DMS79 (cell line): ENCODE results near the gene SFXN4.
"Not testable (repeated sequence)": the region's sequence is repeated elsewhere in the genome, so short reads cannot be mapped to it uniquely, and the experiment has no call there.

Experiments
- DNase-seq: peaks from one replicate; lab custom pipeline; 2025; lab: John Stamatoyannopoulos, UW

SFXN4 gene

DNA sequence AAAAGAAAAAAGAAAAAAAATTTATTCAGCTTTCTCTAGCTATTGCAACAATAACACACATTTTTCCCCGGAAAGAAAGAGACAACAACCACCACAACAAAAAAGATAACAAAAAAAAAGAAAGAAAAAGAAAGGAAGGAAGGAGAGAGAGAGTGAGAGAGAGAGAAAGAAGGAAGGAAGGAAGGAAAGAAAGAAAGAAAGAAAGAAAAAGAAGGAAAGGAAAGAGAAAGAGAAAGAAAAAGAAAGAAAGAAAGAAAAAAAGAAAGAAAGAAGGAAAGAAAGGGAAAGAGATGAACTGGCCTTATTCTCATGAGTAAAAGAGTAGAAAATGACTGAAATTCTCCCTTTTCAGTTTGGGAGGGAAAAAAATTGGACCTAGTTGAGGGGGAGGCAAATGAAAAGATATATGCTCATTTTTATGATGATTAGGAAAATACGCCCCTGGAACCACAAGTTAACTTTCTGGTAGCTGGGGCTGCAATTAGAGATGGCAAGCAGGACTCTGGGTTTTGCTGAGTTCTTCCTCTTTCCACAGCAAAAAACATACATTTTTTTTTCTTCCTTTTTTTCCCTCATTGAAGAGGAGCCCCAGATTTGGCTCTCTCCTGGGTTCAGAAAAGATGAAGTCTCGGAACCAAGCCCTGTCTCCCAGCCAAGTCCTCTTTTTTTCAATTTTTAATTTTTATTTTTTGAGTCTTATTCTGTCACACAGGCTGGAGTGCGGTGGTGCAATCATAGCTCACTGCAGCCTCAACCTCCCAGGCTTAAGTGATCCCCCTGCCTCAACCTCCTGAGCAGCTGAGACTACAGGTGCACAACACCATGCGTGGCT lies 25.7 kb upstream of the SFXN4 start:
- no peak for DNase-seq

DNA sequence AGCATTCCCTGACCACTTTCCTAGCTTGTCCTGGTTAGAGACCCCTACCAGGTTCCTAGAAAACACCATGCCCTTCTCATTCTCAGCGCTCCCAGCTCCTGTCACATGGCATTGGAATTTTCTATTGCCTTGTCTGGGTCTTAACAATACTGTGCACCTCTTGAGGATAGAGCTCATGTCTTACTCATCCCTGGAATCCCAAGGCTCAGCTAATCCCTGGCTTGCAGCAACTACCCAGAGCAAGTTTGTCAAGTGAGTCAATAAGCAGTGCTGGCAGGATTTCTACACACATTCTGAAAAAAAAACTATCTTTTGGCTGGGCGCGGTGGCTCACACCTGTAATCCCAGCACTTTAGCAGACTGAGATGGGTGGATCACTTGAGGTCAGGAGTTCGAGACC lies 24.8 kb upstream of the SFXN4 start:
- no peak for DNase-seq

DNA sequence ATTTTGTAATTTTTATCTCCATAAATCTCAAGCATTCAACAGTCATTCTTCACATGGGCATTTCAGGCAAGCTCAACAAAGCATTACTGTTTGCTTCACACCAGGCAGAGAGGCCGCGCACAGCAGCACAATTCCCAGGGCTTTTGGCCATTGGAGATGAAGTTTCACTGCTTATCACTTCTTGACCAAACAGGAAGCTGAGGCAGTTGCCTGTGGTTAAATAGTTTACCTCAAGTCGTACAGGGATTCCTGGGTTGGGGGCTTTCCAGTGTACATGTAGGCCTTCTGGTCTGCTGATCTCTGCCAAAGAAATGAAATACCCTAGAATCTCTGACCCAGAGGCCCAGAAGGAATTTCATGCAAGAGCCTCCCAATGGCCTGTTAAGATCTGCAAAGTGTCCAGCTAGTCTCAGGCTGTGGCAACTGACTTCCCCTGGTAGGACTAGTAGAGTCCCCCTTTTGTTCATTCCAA lies 24.3 kb upstream of the SFXN4 start:
- no peak for DNase-seq

DNA sequence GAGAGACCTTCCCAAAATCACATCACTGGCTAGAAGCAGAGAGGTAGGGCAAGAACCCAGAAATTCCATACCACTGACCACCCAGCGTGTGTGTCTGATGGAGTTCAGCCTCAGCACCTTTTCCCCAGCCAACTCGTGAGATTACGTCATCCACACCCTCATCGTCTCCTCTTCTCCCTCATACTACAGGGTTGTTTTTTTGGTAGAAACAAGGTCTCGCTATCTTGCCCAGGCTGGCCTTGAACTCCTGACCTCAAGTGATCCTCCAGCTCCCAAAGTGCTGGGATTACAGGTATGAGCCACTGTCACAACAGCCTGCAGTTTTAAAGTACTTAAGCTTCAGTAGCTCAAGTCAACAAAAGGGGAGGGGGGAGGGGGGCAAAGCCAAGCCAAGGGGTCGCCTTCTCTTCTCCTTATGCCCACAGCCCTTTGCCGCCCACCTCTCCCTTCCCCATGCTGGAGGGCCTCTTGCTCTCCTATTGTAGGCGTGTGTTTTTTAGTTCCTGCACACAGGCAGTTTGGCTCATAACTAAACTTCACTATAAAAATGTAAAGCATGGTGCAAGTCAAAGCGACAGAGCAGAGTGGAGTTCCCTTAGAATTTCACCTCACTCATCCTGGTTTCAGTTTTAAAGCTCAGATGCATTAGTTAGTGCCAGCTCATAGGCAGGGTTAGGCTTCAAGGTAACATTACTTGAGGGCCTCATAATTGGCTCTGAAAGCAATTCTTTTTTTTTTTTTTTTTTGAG lies 18.3 kb upstream of the SFXN4 start:
- no peak for DNase-seq

DNA sequence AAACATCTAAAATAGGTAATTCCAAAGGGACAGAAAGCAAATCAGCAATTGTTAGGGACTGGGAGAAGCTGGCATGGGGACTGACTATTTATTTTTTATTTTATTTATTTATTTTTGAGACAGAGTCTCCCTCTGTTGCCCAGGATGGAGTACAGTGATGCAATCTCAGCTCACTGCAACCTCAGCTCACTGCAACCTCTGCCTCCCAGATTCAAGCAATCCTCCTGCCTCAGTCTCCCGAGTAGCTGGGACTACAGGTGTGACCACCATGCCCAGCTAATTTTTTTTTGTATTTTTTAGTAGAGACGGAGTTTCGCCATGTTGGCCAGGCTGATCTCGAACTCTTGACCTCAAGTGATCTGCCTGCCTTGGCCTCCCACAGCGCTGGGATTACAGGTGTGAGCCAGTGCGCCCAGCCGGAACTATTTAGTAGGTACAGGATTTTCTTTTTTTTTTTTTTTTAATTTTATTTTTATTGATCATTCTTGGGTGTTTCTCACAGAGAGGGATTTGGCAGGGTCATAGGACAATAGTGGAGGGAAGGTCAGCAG lies 15.4 kb upstream of the SFXN4 start:
- not testable (repeated sequence) for DNase-seq

DNA sequence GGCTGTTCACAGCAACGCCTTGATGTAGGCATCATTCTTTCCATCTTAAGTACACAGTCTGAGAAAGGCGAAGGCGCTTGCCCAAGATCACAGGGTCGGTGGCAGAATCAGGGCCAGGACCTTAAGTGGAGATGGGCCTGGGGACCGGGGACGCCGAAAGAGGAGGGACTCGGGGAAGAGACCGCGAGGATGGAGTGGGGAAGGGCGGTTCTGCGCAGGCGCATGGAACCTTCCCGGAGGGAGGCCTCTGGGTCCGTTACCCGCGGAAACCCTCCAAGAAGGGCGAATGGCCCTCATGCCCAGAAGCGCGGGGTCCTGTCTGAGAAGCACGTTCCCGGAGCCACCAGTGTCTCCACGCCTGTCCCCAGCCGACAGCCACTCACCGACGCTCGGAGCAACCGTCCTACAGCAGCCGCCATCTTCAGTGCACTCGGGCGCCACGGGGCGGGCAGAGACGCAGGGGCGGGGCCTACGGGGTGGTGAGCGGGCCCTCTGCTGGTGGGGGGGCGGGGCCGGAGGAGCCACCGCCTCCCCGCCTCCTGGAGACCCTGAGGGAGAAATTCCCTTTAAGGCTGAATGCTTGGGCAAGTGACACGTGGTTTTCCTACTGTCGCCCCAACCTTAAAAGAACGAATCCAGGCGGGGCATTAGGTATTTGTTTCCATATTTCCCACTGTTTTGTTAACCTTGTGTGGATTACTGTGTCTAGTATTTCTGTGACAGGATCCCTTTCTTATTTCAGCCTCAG lies 13.0 kb upstream of the SFXN4 start, which contains the start of gene PRDX3:
Gene PRDX3, minus strand, starts transcription at position 441 of the 748 bp plus-strand sequence. Its CDS starts 22 bp downstream, at position 419.
- DNase-seq: peak; percentile 80

DNA sequence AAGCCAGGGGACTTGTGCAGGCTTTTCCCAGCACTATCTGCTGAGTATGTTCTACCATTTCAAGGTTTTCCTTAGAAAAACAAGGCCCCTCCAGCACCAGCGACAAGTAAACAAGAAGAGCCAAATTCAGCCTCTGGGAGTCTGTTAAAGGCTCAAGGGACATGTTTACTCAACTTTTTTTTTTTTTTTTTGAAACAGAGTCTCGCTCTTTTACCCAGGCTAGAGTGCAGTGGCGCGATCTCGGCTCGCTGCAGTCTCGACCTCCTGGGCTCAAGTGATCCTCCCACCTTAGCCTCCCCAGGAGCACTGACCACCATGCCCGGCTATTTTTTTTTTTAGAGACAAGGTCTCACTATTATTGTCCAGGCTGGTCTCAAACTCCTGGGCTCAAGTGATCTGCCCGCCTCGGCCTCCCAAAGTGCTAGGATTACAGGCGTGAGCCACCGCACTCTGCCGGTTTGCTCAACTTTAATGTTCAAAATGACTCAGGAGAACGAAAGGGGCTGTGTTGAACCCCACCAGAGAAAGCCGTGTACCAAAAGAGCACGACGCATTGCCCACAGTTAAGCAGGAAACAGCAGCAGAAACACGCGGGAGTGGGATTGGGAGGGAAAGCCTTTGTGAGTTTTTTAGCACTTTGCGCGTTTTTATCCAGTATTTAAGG lies 12.3 kb upstream of the SFXN4 start:
- DNase-seq: no peak

DNA sequence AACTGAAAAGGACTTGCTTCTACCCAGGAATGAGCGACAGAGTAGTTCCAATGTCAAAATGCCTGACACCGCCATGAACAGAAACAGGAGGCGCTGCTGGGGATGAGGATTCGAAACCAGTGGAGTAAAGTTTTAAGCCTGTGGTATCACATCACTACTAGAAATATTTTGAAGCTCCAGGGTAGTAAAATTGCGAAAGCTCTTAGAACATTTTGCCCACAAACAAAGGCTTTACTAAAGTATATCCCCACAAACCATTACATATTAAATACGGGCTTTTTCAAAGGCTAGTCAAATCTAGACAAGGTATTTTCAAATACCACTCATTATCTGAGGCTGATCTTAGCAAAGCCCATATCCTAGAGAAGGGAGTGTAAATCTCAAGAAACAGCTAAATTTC lies 10.7 kb upstream of the SFXN4 start:
- DNase-seq: no peak

DNA sequence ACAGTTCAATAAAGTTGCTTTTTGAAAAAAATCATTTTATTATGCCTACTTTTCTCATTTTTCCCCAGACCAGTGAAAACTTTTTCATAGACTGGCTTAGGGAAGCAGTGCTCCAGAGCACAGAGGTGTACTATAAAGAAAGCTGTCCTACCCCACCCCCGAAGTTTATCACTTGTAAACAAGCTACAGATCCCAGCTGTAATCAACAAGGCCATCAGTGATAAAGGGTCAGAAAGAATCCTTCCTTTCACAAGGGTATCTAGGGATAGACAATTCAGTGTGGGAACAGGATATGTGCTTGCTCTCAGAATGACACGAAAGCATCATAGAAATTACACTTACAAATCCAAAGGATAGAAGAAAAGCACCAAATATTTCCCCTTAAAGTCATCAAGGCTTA lies 8.6 kb upstream of the SFXN4 start:
- DNase-seq: no peak

DNA sequence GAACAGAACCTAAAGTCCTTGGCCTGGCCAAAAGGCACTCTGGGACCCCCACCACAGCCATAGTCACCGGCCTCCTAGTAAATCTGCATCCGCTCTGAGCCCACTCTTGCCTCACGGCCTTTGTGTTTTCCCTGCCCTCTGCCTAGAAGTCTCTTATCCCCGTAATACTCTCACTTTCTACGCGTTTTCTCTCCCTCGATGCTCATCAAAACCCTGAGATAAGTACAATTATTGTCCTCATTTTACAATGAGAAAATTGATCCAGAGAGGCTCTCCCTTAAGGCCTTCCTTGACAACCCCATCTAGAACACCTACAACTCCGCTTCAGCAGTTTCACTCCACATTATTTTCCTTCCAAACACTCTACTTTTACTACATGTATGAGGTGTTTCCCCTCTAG lies 1.5 kb upstream of the SFXN4 start:
- no peak for DNase-seq

DNA sequence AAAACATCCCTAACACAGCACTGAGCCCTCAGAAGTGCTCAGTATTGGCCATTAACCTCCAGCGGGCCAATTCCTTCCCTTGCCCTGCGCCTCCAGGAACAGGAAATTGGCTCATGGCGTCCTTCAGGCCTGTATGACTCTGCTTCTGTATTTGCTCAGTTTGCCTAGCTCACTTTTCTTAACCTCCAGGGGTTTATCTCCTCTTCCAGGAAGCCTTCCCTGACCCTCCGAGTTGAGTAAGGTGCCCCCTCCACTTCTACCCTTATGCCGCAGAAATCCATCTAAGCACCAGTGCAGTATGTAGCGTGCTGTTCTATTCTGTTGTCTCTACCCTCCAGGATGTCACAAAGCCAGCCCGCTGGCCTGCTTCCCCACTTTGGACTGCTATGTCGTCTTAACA lies 1.1 kb upstream of the SFXN4 start:
- no peak for DNase-seq

DNA sequence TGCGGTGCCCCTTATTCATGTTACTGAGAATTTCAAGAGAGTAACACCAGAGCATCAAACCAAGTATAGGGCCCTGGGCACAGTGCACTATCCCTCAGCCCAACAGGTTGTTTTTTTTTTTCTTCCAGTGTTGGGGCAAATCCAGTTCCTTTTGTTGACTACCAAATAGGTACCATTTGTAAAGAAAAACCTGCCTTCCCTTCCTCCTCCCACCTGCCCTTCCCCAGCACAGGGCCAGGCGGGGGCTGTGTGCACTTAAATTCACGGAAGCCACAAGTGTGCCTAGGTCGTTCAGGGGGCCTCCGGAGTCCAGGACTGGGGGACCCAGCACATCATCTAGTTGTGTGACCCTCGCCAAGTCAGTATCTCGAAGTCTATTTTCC lies 595 bp upstream of the SFXN4 start:
- no peak for DNase-seq

DNA sequence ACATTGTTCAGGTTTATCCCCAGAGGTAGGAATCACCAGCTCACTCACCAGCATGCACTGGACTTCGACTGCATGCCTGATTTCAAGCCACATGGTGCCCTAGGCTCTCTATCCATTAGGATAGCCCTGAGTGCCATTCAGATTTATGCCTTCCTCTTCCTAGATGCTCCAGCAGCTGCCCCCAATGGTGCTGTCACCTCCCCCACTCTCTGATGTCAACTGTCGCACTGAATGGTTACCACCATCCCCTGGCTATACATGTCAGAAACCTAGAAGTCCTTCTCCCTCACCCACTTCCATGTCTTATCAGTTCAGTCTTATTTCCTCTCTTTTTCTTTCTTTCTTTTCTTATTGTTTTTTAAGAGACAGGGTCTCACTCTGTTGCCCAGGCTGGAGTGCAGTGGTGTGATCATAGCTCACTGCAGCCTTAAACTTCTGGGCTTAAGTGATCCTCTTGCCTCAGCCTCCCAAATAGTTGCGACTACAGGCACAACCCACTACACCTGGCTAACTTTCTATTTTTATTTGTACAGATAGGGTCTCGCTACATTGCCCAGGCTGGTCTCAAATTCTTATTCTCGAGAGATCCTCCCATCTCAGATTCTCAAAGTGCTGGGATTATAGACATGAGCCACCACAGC lies 2.9 kb downstream of the SFXN4 start:
- no peak for DNase-seq

DNA sequence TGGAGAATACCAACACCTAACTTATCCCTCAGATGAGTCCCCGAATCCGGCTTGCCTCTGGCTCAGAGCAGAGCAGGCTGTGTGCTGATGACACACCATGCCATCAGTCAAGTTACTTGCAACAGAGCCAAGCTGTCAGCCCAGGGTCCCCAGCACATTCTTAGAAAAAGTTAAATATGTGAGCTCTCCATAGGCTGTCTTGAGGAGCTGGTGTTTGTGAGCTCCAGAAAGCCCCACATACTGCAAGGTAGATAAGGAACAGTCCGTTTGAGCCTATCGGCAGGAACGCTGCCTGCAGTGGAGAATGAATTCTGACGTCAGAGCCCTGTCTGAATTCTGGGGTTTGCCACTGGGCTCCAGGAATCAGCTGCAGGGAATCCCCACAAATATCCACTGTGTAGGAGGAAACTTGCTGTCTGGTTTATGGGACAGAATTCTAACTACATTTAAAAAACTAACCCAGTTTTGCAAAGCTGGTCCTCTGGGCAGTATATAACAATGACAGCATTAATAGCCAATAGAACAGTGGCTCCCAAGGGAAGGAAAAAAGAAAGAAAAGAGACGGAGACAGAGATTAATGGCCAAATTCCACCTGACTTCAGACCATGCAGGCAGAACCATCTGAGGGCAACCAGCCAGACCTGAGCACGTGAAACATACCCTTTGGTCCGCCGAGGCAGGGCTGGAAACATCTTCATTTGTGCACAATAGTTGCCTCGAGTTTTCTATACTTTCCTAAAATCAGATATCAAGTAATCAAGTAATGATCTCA lies 3.6 kb downstream of the SFXN4 start:
- DNase-seq: no peak

DNA sequence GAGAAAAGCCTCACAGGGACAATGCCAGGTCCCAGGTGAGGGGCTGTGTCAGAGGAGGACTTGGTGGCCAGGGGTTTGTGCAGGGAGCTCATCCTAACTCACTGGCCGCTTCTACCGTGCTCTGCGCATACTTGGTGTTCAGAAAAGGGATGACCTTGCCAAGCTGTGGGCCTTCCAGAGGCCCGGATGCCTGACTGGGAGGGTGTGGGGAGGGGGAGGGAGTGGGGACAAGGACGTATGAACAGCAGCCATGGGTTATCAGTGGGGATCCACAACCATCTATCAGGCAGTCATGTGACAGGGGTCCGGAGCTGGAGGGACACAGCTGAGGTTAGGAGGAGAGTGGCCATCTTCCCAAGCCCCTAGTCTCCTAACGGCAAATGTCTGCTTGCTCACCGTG lies 6.2 kb downstream of the SFXN4 start:
- no peak for DNase-seq

DNA sequence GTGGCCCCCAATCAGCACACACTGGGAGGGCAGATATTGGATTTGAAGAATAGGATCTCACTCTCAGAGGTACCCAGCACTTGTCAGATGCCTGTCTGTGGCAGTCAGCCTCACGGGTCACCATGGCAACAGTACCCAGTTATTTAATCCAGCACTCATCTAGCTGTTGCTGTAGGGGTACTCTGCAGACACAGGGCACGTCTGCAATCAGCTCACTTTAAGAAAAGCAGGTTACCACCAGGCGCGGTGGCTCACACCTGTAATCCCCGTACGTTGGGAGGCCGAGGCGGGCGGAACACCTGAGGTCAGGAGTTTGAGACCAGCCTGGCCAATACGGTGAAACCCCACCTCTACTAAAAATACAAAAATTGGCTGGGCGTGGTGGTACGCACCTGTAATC lies 11.9 kb downstream of the SFXN4 start:
- no peak for DNase-seq

DNA sequence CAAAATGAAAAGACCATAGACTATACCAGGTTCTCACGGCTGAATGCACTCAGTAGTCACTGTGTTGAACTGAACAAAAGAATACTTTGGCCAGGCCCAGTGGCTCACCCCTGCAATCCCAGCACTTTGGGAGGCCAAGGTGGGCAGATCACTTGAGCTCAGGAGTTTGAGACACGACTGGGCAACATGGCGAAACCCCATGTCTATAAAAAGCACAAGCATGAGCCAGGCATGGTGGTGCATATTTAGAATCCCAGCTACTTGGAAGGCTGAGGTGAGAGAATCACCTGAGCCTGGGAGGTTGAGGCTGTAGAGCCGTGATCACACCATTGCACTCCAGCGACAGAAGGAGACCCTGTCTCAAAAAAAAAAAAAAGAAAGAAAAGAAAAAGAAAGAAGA lies 12.5 kb downstream of the SFXN4 start:
- no peak for DNase-seq

DNA sequence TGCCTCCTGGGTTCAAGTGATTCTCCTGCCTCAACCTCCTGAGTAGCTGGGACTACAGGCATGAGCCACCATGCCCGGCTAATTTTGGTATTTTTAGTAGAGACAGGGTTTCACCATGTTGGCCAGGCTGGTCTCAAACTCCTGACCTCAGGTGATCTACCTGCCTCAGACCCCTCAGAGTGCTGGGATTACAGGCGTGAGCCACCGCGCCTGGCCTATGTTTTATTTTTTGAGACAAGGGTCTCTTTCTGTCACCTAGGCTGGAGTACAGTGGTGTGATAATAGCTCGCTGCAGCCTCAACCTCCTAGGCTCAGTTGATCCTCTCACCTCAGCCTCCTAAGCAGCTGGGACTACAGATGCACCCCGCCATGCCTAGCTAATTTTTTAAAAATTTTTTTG lies 13.9 kb downstream of the SFXN4 start:
- DNase-seq: not testable (repeated sequence)

DNA sequence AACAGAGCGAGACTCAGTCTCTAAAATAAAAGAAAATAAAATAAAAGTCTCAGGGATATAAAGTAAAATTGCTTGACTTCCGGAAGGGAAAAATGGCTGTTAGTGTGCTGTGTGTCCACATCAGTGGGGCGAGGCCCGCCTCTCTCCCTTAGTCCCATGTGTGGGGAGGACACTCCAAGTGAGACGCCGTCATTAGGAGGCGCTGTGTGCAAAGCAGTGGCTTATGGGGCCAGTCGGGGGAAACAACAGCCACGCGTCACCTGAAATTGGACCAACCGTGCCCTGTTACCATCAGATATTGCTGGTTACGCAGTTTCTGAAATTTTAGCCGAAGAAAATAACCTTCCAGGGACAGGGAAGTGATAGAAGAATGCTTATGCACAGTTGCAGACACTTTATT lies 15.8 kb downstream of the SFXN4 start:
- DNase-seq: no peak

DNA sequence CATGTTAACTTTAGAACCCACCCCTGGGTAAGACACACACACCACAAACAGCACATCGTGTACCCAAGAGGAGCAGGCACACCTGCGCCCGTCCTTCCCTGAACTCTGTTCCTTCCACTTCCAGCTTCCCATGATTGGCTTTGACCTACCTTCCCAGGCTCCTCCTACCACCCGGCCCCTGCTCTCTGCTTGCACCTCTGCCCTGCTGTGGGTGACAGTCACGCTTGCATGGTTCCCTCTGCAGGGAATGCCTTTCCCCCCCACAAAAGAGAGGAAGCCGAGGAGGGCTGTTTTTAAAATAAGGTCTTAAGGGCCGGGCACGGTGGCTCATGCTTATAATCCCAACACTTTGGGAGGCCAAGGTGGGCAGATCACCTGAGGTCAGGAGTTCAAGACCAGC lies 16.4 kb downstream of the SFXN4 start:
- no peak for DNase-seq
